Kidney epithelial cell (primary cell): ENCODE data around the gene SNAPC3. TPM values are rescaled to one million over a fixed set of nuclear protein-coding genes. Genes with fewer than 3 reads are reported as not detected.
"Not testable (repeated sequence)": the region's sequence is repeated elsewhere in the genome, so short reads cannot be mapped to it uniquely, and the experiment has no call there.

Experiments used
- DNase-seq: peaks from one replicate; pipeline ENCODE4 v3.0.0-alpha.2; 2010; ENCODE audit warnings: low read depth
- H3K27me3 ChIP-seq: 2 replicates; pipeline ENCODE4 v1.6.0; 2011; ENCODE audit warnings: low read length; ENCODE audit not compliant: control insufficient read depth, insufficient read depth
- H3K36me3 ChIP-seq: 2 replicates; pipeline ENCODE4 v1.5.1; 2011; ENCODE audit warnings: low read length; ENCODE audit not compliant: control insufficient read depth, insufficient read depth
- H3K4me3 ChIP-seq: 2 replicates; pipeline ENCODE4 v1.5.1; 2011; ENCODE audit warnings: low read depth, mild to moderate bottlenecking, control low read depth, low read length
- CTCF ChIP-seq: IDR thresholded peaks from 2 replicates; pipeline ENCODE4 v1.5.1; 2011; ENCODE audit warnings: mild to moderate bottlenecking, moderate library complexity, low read length, control low read depth, inconsistent platforms; ENCODE audit not compliant: insufficient read depth, poor library complexity, severe bottlenecking
- total RNA-seq: library from RNA; depleted of rRNA; stranded (reverse); fragments of >200 nt; gene quantifications from 2 replicates; pipeline ENCODE4 v1.2.3, GENCODE V29; 2015

SNAPC3 gene
- total RNA-seq, 1 donor from 2014 or later = 23.2 TPM

GRCh38 chr9:15430920-15431844, 8.5 kb downstream of the SNAPC3 start:
- Histone ChIP-seq H3K4me3 (no peak overlapping the region), H3K36me3 (no peaks in the 10 kb centered on the region), H3K27me3 (no peaks in the 10 kb centered on the region)
- no peak for TF ChIP-seq CTCF
- no peak for DNase-seq

GRCh38 chr9:15433191-15433590, 10.5 kb downstream of the SNAPC3 start:
- DNase-seq = no peak
- H3K4me3 ChIP-seq = no peak overlapping the region
- no peaks in the 10 kb centered on the region for H3K27me3 ChIP-seq
- TF ChIP-seq CTCF = no peak
- H3K36me3 ChIP-seq = no peaks in the 10 kb centered on the region

- Histone ChIP-seq H3K27me3 (no peaks in the 10 kb centered on the region), H3K4me3 (no peak overlapping the region), H3K36me3 (no peaks in the 10 kb centered on the region)
- no peak for TF ChIP-seq CTCF
- DNase-seq = no peak
Measured at GRCh38 chr9:15433661-15434060, 11.0 kb downstream of the SNAPC3 start.

- no peak for DNase-seq
- no peak for TF ChIP-seq CTCF
- Histone ChIP-seq H3K36me3 (no peaks in the 10 kb centered on the region), H3K27me3 (no peaks in the 10 kb centered on the region), H3K4me3 (no peak overlapping the region)
Measured at GRCh38 chr9:15438891-15439290, 16.2 kb downstream of the SNAPC3 start.

- H3K36me3 ChIP-seq, H3K27me3 ChIP-seq, DNase-seq, H3K4me3 ChIP-seq: not testable (repeated sequence)
Measured at GRCh38 chr9:15441841-15442240, 19.2 kb downstream of the SNAPC3 start.

- H3K36me3 ChIP-seq = not testable (repeated sequence)
Measured at GRCh38 chr9:15442264-15442663, 19.6 kb downstream of the SNAPC3 start.

GRCh38 chr9:15444141-15444540, 21.5 kb downstream of the SNAPC3 start:
- no peak for TF ChIP-seq CTCF
- no peaks in the 10 kb centered on the region for H3K27me3 ChIP-seq
- H3K4me3 ChIP-seq = no peak overlapping the region
- no peak for DNase-seq
- H3K36me3 ChIP-seq = peaks cover 2% of the 10 kb centered on the region

More at GRCh38 chr9:15442264-15442663, 19.6 kb downstream of the SNAPC3 start:
- not testable (repeated sequence) for H3K27me3 ChIP-seq, DNase-seq, H3K4me3 ChIP-seq
